HFF-Myc (cell line): ENCODE results near the gene GYG2.
"Not testable (repeated sequence)": the region's sequence is repeated elsewhere in the genome, so short reads cannot be mapped to it uniquely, and the experiment has no call there.

Experiments
- DNase-seq: peaks from one replicate; pipeline ENCODE4 v3.0.0-alpha.2; 2011; ENCODE audit warnings: low read depth; ENCODE audit errors: extremely low read depth
- H3K4me3 ChIP-seq: replicated peaks from 2 replicates; pipeline ENCODE4 v1.5.1; 2011; ENCODE audit warnings: low read depth, mild to moderate bottlenecking, control low read depth, low read length
- CTCF ChIP-seq: IDR thresholded peaks from 2 replicates; pipeline ENCODE4 v1.5.1; 2012; ENCODE audit warnings: mild to moderate bottlenecking, low read depth, low read length, control low read depth; ENCODE audit errors: missing control alignments

GYG2 gene

GRCh38 chrX:2801223-2801622 is 27.5 kb upstream of the GYG2 start:
- TF ChIP-seq CTCF, result no peak
- DNase-seq, result no peak
- H3K4me3 ChIP-seq, result no peak overlapping the region

- not testable (repeated sequence) for H3K4me3 ChIP-seq, DNase-seq
Observed at GRCh38 chrX:2802376-2803090, 26.2 kb upstream of the GYG2 start.

- H3K4me3 ChIP-seq, DNase-seq: not testable (repeated sequence)
Observed at GRCh38 chrX:2803486-2803885, 25.2 kb upstream of the GYG2 start.

GRCh38 chrX:2804106-2804843 is 24.5 kb upstream of the GYG2 start:
- not testable (repeated sequence) for H3K4me3 ChIP-seq, DNase-seq

GRCh38 chrX:2804858-2805257 is 23.9 kb upstream of the GYG2 start:
- DNase-seq, H3K4me3 ChIP-seq: not testable (repeated sequence)

- no peak for TF ChIP-seq CTCF
Observed at GRCh38 chrX:2811271-2811670, 17.5 kb upstream of the GYG2 start.

GRCh38 chrX:2812161-2812907 is 16.4 kb upstream of the GYG2 start:
- not testable (repeated sequence) for DNase-seq, H3K4me3 ChIP-seq
- TF ChIP-seq CTCF, result peak; percentile 52

More at GRCh38 chrX:2811271-2811670, 17.5 kb upstream of the GYG2 start:
- DNase-seq, result no peak
- no peak overlapping the region for H3K4me3 ChIP-seq

- no peak for TF ChIP-seq CTCF
- no peak for DNase-seq
- H3K4me3 ChIP-seq, result no peak overlapping the region
Observed at GRCh38 chrX:2817036-2817435, 11.7 kb upstream of the GYG2 start.
